HepG2 (cell line): Measurements from ENCODE around the gene STOML2. TPM values are rescaled to one million over a fixed set of nuclear protein-coding genes. Genes with fewer than 3 reads are reported as not detected.

Experiments used
- ERF ChIP-seq: IDR thresholded peaks from 2 replicates; pipeline ENCODE4 v1.6.1; 2018; ENCODE audit warnings: missing biosample characterization, missing genetic modification reagents
- GATAD2A ChIP-seq: IDR thresholded peaks from 2 replicates; pipeline ENCODE4 v1.6.1; 2016
- HOXA7 ChIP-seq: sonication (generic); formaldehyde crosslinking; IDR thresholded peaks from 2 replicates; pipeline ENCODE4 v1.8.1; 2022; ENCODE audit warnings: mild to moderate bottlenecking, missing genetic modification reagents, moderate library complexity
- MEIS1 ChIP-seq: sonication (generic); formaldehyde crosslinking; IDR thresholded peaks from 2 replicates; pipeline ENCODE4 v1.9.0; 2021; ENCODE audit warnings: mild to moderate bottlenecking, missing genetic modification reagents, moderate library complexity, borderline replicate concordance
- NFYC ChIP-seq: IDR thresholded peaks from 2 replicates; pipeline ENCODE4 v1.6.1; 2016; ENCODE audit warnings: missing genetic modification reagents, missing compliant biosample characterization
- PHF8 ChIP-seq: sonication (generic); formaldehyde crosslinking; IDR thresholded peaks from 2 replicates; pipeline ENCODE4 v1.5.0; 2020; ENCODE audit warnings: missing genetic modification reagents
- ZNF441 ChIP-seq: sonication (generic); formaldehyde crosslinking; IDR thresholded peaks from 2 replicates; pipeline ENCODE4 v1.7.0; 2021; ENCODE audit warnings: missing genetic modification reagents, borderline replicate concordance
- ZNF570 ChIP-seq: sonication (generic); formaldehyde crosslinking; IDR thresholded peaks from 2 replicates; pipeline ENCODE4 v1.4.0; 2020; ENCODE audit warnings: mild to moderate bottlenecking, missing genetic modification reagents, borderline replicate concordance
- ZZZ3 ChIP-seq: sonication (generic); formaldehyde crosslinking; IDR thresholded peaks from 2 replicates; pipeline ENCODE4 v1.4.0; 2020; ENCODE audit warnings: missing genetic modification reagents, mild to moderate bottlenecking, borderline replicate concordance
- polyA plus RNA-seq, 8 experiments: library from polyadenylated mRNA; depleted of rRNA in 3 of 8; stranded (reverse) in 7 of 8; unstranded in 1 of 8; fragments of >200 nt; fragmentation: Illumina TruSeq in 4 of 8; extraction: Trizol in 4 of 8; gene quantifications; 2 replicates each; pipeline versions ENCODE4 v1.2.1 to v1.2.3, GENCODE V29; 2011 to 2016; ENCODE audit warnings: low read depth in 4 of 8, missing spikeins in 1 of 8, mixed read lengths in 1 of 8; ENCODE audit not compliant: insufficient read depth in 1 of 8
- total RNA-seq, 5 experiments: library from RNA; depleted of rRNA; stranded (reverse); fragments of >200 nt; fragmentation: Illumina TruSeq; extraction: Trizol; gene quantifications; 2 replicates each; pipeline ENCODE4 v1.2.3, GENCODE V29; 2016; ENCODE audit warnings: low read depth in 1 of 5
- TF ChIP-seq, protein P1 (sequence below): sonication (generic); formaldehyde crosslinking; IDR thresholded peaks from 2 replicates; pipeline ENCODE4 v1.4.0; 2020; ENCODE audit warnings: low read depth, mild to moderate bottlenecking, missing genetic modification reagents
- TF ChIP-seq, protein P2 (sequence below): sonication (generic); formaldehyde crosslinking; IDR thresholded peaks from 2 replicates; pipeline ENCODE4 v1.4.0; 2020; ENCODE audit warnings: missing genetic modification reagents, borderline replicate concordance
- TF ChIP-seq, protein P3 (sequence below): sonication (generic); formaldehyde crosslinking; IDR thresholded peaks from 2 replicates; pipeline ENCODE4 v1.8.0; 2022; ENCODE audit warnings: mild to moderate bottlenecking, missing genetic modification reagents; ENCODE audit not compliant: insufficient replicate concordance

STOML2 gene
- total and polyA plus RNA-seq, 2 of the 13 experiments (the other 11 are each of a cell fraction or from before 2014, with no cell fraction given): 245 to 250 TPM

DNA sequence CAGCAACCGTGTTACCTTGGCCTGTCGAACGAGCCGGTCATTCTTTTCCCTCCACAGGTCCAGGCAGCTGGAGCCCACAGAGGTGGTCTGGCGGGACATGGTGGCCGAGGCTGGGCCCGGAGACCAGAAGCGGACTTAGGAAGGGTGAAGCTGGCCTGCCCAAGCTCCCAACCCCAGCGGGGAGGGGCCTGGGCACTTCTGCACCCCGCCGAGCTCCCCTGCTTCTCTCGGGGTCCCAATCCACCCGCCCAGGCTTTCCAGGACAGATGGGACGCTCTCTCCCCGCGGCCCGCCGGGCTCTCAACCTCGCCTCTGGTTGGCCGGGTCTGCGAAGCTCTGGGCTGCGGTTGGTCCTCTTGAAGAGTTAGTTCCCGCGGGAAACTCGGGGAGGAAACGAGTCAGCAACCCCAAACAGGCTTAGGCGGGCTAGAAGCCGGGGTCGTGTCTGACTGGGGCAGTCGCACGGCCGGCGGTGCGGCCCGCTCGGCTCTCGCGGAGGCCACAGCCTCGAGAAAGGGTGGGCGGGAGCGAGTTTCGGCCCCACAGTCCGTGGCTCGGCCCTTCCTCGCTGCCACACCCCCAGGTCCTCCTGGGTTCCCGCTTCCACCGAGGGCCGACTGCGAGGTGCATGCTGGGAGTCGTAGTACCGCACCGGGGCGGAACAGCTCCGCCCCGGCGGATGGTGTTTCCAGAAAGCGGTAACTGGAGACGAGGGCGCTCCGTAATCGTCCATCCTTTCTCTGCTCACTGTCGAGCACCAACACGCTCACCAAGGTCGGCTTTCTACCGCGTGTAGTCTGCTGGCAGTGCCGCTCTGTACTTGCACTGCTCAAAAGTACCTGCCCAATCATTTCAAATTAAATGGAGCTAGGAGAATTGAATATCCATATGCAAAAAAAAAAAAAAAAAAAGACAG is 23.2 kb downstream of the STOML2 start, which contains the start of gene FANCG (continued):
- TF ChIP-seq, protein P1, sequence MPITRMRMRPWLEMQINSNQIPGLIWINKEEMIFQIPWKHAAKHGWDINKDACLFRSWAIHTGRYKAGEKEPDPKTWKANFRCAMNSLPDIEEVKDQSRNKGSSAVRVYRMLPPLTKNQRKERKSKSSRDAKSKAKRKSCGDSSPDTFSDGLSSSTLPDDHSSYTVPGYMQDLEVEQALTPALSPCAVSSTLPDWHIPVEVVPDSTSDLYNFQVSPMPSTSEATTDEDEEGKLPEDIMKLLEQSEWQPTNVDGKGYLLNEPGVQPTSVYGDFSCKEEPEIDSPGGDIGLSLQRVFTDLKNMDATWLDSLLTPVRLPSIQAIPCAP (CRISPR knock-in tag): no peak
- TF ChIP-seq HOXA7 (CRISPR knock-in tag) (no peak), GATAD2A (CRISPR knock-in tag) (no peak), ERF (CRISPR knock-in tag) (peak; percentile 69; the same call in 1 of the 2 replicates), PHF8 (peak; percentile 69; the same call in 1 of the 2 replicates), ZZZ3 (CRISPR knock-in tag) (no peak), NFYC (CRISPR knock-in tag) (peak; percentile 81), ZNF570 (CRISPR knock-in tag) (no peak), ZNF441 (CRISPR knock-in tag) (no peak), MEIS1 (peak; percentile 60)
- TF ChIP-seq, protein P2, sequence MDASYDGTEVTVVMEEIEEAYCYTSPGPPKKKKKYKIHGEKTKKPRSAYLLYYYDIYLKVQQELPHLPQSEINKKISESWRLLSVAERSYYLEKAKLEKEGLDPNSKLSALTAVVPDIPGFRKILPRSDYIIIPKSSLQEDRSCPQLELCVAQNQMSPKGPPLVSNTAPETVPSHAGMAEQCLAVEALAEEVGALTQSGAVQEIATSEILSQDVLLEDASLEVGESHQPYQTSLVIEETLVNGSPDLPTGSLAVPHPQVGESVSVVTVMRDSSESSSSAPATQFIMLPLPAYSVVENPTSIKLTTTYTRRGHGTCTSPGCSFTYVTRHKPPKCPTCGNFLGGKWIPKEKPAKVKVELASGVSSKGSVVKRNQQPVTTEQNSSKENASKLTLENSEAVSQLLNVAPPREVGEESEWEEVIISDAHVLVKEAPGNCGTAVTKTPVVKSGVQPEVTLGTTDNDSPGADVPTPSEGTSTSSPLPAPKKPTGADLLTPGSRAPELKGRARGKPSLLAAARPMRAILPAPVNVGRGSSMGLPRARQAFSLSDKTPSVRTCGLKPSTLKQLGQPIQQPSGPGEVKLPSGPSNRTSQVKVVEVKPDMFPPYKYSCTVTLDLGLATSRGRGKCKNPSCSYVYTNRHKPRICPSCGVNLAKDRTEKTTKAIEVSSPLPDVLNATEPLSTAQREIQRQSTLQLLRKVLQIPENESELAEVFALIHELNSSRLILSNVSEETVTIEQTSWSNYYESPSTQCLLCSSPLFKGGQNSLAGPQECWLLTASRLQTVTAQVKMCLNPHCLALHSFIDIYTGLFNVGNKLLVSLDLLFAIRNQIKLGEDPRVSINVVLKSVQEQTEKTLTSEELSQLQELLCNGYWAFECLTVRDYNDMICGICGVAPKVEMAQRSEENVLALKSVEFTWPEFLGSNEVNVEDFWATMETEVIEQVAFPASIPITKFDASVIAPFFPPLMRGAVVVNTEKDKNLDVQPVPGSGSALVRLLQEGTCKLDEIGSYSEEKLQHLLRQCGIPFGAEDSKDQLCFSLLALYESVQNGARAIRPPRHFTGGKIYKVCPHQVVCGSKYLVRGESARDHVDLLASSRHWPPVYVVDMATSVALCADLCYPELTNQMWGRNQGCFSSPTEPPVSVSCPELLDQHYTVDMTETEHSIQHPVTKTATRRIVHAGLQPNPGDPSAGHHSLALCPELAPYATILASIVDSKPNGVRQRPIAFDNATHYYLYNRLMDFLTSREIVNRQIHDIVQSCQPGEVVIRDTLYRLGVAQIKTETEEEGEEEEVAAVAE (CRISPR knock-in tag): 0 out of 2 replicates have a peak, but pooled peaks have one; percentile 4
- TF ChIP-seq, protein P3, sequence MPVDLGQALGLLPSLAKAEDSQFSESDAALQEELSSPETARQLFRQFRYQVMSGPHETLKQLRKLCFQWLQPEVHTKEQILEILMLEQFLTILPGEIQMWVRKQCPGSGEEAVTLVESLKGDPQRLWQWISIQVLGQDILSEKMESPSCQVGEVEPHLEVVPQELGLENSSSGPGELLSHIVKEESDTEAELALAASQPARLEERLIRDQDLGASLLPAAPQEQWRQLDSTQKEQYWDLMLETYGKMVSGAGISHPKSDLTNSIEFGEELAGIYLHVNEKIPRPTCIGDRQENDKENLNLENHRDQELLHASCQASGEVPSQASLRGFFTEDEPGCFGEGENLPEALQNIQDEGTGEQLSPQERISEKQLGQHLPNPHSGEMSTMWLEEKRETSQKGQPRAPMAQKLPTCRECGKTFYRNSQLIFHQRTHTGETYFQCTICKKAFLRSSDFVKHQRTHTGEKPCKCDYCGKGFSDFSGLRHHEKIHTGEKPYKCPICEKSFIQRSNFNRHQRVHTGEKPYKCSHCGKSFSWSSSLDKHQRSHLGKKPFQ (CRISPR knock-in tag): no peak
